ENCODE measurements around the gene CSMD2. TPM values are rescaled to one million over a fixed set of nuclear protein-coding genes. Genes with fewer than 3 reads are reported as not detected.

Gene CSMD2
- total RNA-seq, 4 donors from 2014 or later, result 0.16 to 1.00 (median 0.27) TPM; not detected in 1

DNA sequence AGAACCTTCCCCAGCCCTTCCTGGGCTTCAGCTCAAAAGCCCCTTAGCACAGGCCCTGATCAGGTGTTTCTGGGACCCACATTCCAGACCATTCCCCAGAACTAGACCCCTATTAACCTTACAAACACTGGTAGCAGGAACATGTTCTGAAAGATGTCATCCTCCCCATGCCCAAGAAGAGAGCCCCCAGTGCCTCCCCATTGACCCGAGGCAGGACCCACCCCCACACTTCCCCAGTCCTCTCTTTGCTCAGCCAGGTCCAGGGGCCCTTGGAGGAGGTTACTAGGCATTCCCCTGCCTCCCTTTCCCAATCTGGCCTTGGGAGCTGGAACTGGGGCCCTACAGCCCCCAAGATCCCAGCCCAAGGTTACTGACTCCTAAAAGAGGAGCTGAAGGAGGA, 340.1 kb downstream of the CSMD2 start:
- WGBS, 2 donors (ENCODE audit: low coverage in 1 of 2), result 64% methylated on average over 1 of the region's 1 CpG; no CpG with 5 or more reads in 1 of the 2 donors
- TF ChIP-seq POLR2A (IDR thresholded peaks at IDR 0.05) (no peak), POLR2AphosphoS5 (IDR thresholded peaks at IDR 0.05) (no peak), EP300 (IDR thresholded peaks at IDR 0.05; ENCODE audit: low read depth) (no peak)
- TF ChIP-seq, protein P1, sequence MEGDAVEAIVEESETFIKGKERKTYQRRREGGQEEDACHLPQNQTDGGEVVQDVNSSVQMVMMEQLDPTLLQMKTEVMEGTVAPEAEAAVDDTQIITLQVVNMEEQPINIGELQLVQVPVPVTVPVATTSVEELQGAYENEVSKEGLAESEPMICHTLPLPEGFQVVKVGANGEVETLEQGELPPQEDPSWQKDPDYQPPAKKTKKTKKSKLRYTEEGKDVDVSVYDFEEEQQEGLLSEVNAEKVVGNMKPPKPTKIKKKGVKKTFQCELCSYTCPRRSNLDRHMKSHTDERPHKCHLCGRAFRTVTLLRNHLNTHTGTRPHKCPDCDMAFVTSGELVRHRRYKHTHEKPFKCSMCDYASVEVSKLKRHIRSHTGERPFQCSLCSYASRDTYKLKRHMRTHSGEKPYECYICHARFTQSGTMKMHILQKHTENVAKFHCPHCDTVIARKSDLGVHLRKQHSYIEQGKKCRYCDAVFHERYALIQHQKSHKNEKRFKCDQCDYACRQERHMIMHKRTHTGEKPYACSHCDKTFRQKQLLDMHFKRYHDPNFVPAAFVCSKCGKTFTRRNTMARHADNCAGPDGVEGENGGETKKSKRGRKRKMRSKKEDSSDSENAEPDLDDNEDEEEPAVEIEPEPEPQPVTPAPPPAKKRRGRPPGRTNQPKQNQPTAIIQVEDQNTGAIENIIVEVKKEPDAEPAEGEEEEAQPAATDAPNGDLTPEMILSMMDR (IDR thresholded peaks at IDR 0.05), result no peak
- intact Hi-C loops (cut with DNase I; ENCODE audit: low total_unique reads), result no loop called here
- peaks cover 5% of the 10 kb centered on the region for H3K27me3 ChIP-seq
- no peaks in the 10 kb centered on the region for H3K4me1 ChIP-seq
- DNase-seq, result no peak
- no peak overlapping the region for H3K4me3 ChIP-seq
- no peaks in the 10 kb centered on the region for H3K9me3 ChIP-seq
- no peak overlapping the region for H3K27ac ChIP-seq
- in situ Hi-C loops (cut with MboI; ENCODE audit: low pct_ligation_motif_present in 1 of 4, low pct_unique_long_range_greater_than_20kb in 1 of 4, low sequenced_read_pairs in 3 of 4), result no loop called here
- no peaks in the 10 kb centered on the region for H3K36me3 ChIP-seq

DNA sequence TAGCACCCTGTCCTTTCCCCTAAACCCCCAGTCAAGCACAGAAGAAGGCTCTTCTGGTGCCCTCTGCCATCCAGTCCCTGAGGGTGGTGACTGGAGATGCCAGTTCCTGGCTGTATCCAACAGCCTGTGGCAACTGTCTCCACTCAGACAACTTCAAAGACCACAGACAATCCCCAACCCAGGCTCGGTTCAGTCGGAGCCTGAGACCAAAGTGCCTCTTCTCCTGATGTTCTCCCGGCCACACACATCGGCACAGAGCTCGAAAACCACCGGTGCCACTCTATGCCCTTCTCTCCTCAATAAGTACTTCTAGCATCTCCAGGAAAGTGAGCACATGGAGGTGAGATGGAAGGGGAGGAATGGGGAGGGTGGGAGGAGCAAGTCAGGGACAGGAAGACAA, 340.7 kb downstream of the CSMD2 start:
- in situ Hi-C loops (cut with MboI; ENCODE audit: low pct_ligation_motif_present in 1 of 4, low pct_unique_long_range_greater_than_20kb in 1 of 4, low sequenced_read_pairs in 3 of 4), result no loop called here
- no peaks in the 10 kb centered on the region for H3K4me1 ChIP-seq
- intact Hi-C loops (cut with DNase I; ENCODE audit: low total_unique reads), result no loop called here
- H3K4me3 ChIP-seq, result no peak overlapping the region
- WGBS, 2 donors (ENCODE audit: low coverage in 1 of 2), result 85% methylated on average over 6 of the region's 6 CpGs; no CpG with 5 or more reads in 1 of the 2 donors
- H3K36me3 ChIP-seq, result no peaks in the 10 kb centered on the region
- H3K27me3 ChIP-seq, result peaks cover 5% of the 10 kb centered on the region
- H3K27ac ChIP-seq, result no peak overlapping the region
- H3K9me3 ChIP-seq, result no peaks in the 10 kb centered on the region
- TF ChIP-seq POLR2A (IDR thresholded peaks at IDR 0.05), result no peak
- no peak for TF ChIP-seq EP300 (IDR thresholded peaks at IDR 0.05; ENCODE audit: low read depth)
- TF ChIP-seq, protein P1 (IDR thresholded peaks at IDR 0.05), result no peak
- no peak for TF ChIP-seq POLR2AphosphoS5 (IDR thresholded peaks at IDR 0.05)
- no peak for DNase-seq

DNA sequence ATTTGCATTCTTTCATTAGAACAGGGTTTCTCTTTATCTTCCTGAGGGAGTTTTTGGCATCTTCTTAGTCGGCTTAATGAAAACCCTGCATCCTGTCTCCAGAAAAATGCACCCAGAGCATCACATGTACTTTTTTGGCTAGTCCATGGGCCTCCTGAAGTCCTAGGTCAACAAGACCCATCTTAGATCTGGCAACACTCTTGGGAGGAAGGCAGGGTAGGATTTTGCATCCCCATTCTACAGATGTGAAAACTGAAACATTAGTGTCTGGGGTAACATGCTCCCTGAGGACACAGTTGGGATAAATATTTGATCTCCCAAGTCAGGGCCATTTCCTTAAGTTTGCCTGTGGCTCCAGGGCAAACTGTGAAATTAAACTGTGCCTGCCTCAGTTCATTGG, 341.2 kb downstream of the CSMD2 start:
- Histone ChIP-seq H3K9me3 (no peaks in the 10 kb centered on the region), H3K27ac (no peak overlapping the region), H3K4me1 (no peaks in the 10 kb centered on the region), H3K36me3 (no peaks in the 10 kb centered on the region), H3K4me3 (no peak overlapping the region), H3K27me3 (peaks cover 5% of the 10 kb centered on the region)
- TF ChIP-seq POLR2AphosphoS5 (IDR thresholded peaks at IDR 0.05) (no peak), EP300 (IDR thresholded peaks at IDR 0.05; ENCODE audit: low read depth) (no peak), POLR2A (IDR thresholded peaks at IDR 0.05) (no peak)
- TF ChIP-seq, protein P1 (IDR thresholded peaks at IDR 0.05), result no peak
- in situ Hi-C loops (cut with MboI; ENCODE audit: low pct_ligation_motif_present in 1 of 4, low pct_unique_long_range_greater_than_20kb in 1 of 4, low sequenced_read_pairs in 3 of 4) (no loop called here), intact Hi-C loops (cut with DNase I; ENCODE audit: low total_unique reads) (no loop called here)
- DNase-seq, result no peak
- WGBS, 2 donors (ENCODE audit: low coverage in 1 of 2), result 71 to 83% methylated on average over 1 of the region's 1 CpG

DNA sequence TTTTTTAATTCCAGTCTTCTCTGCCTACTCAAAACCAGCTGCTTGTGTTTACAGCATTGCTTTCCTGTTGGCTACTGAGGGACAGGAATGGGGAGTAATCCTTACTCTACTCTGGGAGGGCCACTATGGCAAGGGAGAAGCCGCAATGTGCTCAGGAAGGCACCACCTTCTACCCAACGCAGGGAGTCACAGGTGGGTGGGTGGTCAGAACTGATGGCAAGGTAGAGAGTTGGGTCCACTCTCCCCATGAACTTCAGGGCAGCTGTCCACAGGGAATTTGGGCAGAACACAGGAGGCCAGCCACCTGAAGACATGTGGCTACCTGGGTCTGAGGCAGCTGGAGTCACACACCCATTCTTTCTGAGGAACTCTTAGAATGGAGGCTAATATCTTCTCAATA, 341.6 kb downstream of the CSMD2 start:
- no peaks in the 10 kb centered on the region for H3K36me3 ChIP-seq
- H3K4me3 ChIP-seq, result no peak overlapping the region
- H3K27ac ChIP-seq, result no peak overlapping the region
- peaks cover 5% of the 10 kb centered on the region for H3K27me3 ChIP-seq
- 87 to 100% methylated on average over 1 to 2 of the region's 2 CpGs for WGBS, 2 donors (ENCODE audit: low coverage in 1 of 2)
- TF ChIP-seq POLR2A (IDR thresholded peaks at IDR 0.05) (no peak), EP300 (IDR thresholded peaks at IDR 0.05; ENCODE audit: low read depth) (no peak), POLR2AphosphoS5 (IDR thresholded peaks at IDR 0.05) (no peak)
- TF ChIP-seq, protein P1 (IDR thresholded peaks at IDR 0.05), result no peak
- no peak for DNase-seq
- in situ Hi-C loops (cut with MboI; ENCODE audit: low pct_ligation_motif_present in 1 of 4, low pct_unique_long_range_greater_than_20kb in 1 of 4, low sequenced_read_pairs in 3 of 4) (no loop called here), intact Hi-C loops (cut with DNase I; ENCODE audit: low total_unique reads) (no loop called here)
- H3K4me1 ChIP-seq, result no peaks in the 10 kb centered on the region
- H3K9me3 ChIP-seq, result no peaks in the 10 kb centered on the region

Measured in transverse colon (tissue), 4 donors.